Pancreas (tissue), 10 donors: ENCODE data around the gene CCDC124. TPM values are rescaled to one million over a fixed set of nuclear protein-coding genes. Genes with fewer than 3 reads are reported as not detected.

ENCODE experiments used
- ATAC-seq, 4 donors: fragments of 200-7000 bp; cut with Tn5 transposase; one replicate each; pipeline versions ENCODE4 v1.8.0 to v1.9.1; 2020; ENCODE audit warnings: mild to moderate bottlenecking in 4 of 4, moderate library complexity in 4 of 4
- DNase-seq, 6 donors: peaks; one replicate each; pipeline ENCODE4 v3.0.0-alpha.2; 2020
- FAIRE-seq: peaks from 2 replicates; lab custom pipeline; 2012; peaks lifted over from hg19 to GRCh38; lab: Jason Lieb, UNC
- H3K27ac ChIP-seq, 4 donors: fragments of 200-600 bp; sonication (generic); 1 replicate in 3 of 4; 2 replicates in 1 of 4; pipeline versions ENCODE4 v1.5.0 to v1.8.0; 2020
- H3K27me3 ChIP-seq, 4 donors: fragments of 200-600 bp; one replicate each; pipeline ENCODE4 v1.8.0; 2021
- H3K36me3 ChIP-seq, 3 donors: fragments of 200-600 bp; sonication (generic) in 1 of 3; one replicate each; pipeline versions ENCODE4 v1.5.0 to v1.8.0; 2020 to 2021
- H3K4me1 ChIP-seq, 3 donors: fragments of 200-600 bp; one replicate each; pipeline ENCODE4 v1.8.0; 2021
- H3K4me3 ChIP-seq, 4 donors: fragments of 200-600 bp; sonication (generic) in 2 of 4; one replicate each; pipeline versions ENCODE4 v1.5.0 to v1.8.0; 2020 to 2021
- H3K9me3 ChIP-seq, 4 donors: fragments of 200-600 bp; one replicate each; pipeline ENCODE4 v1.8.0; 2021
- WGBS, 2 donors: extraction: QIAGEN DNeasy Blood & Tissue Kit; methylation state at CpG; one replicate each; pipeline ENCODE4 v1.1.7; 2013; 5-methylcytosine and 5-hydroxymethylcytosine counted together
- intact Hi-C, 3 donors: fragments of 100-400 bp; cut with DNase I; formaldehyde crosslinking; loops; one replicate each; pipeline versions ENCODE4 v1.11.1 to v1.14.2; 2022
- polyA plus RNA-seq, 2 donors: library from polyadenylated mRNA; stranded (reverse); fragments of 200-250 nt; gene quantifications; one replicate each; pipeline ENCODE4 v1.2.3, GENCODE V29; 2013
- total RNA-seq, 6 donors: library from RNA; stranded (reverse); fragmentation: NEBNext Ultra II Directional in 4 of 6; extraction: Animal tissue kit (Norgen Biotek cat#: 25700) in 4 of 6; gene quantifications; one replicate each; pipeline versions ENCODE4 v1.2.1 to v1.2.4, GENCODE V29; 2021 to 2023
- TF ChIP-seq, protein P1 (sequence below), 4 donors: fragments of 200-600 bp; sonication (generic) in 3 of 4; IDR thresholded peaks; one replicate each; pipeline versions ENCODE4 v1.5.0 to v1.8.0; 2021; ENCODE audit warnings: antibody characterized with exemption in 4 of 4
- donor health status: healthy with polysubstance abuse.
- donor health status: DM: no; HTN: no; CAD: no; lungs with moderate emphysema.
- donor health status: DM: no; HTN: no; CAD: no.
- donor health status: control.
- donor health status: control.
- donor health status: Bipolar disorder and iron deficiency.
- donor health status: DM: yes; HTN: yes; CAD: no.
- donor health status: DM: no; HTN: no; CAD: no.
- donor health status: DM: no; HTN: no; CAD: no.
- donor health status: DM: yes; HTN: yes; CAD: no.

Gene CCDC124
- total and polyA plus RNA-seq, 8 donors, result 15.0 to 71.8 (median 32.2) TPM

DNA sequence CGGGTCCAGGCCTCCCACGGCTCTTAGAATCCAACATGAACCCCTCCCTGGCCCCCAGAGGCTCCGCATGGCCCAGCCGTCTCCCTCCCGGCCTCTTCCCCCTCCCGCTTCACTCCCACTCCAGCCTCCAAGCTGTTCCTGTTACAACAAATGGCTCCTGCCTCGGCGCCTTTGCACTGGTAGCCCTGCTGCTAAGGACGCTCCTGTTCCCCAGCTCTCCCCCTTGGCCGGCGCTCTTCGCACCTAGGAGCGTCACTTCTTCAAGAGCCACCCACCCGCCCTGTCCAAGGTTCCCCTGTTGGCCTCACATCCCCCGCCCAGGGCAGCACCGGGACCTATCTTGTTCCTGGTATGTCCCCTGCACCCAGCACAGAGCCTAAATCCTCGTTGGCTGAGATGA lies 9.4 kb downstream of the CCDC124 start:
- FAIRE-seq (no peak), ATAC-seq (no peak), DNase-seq (no peak)
- Histone ChIP-seq H3K27ac (no peak overlapping the region), H3K4me1 (peaks cover 0 to under 1% (median 0%) of the 10 kb centered on the region in 3 donors), H3K9me3 (no peaks in the 10 kb centered on the region), H3K36me3 (peaks cover 0 to 3% (median 0%) of the 10 kb centered on the region in 3 donors), H3K4me3 (no peak overlapping the region), H3K27me3 (no peaks in the 10 kb centered on the region)
- intact Hi-C loops, result loop anchor here (5.0 kb wide), 2 partner anchors 55 to 120 kb away; no protein-coding TSS in a partner anchor
- WGBS, 2 donors, result 85 to 90% methylated on average over 16 to 17 of the region's 17 CpGs
- TF ChIP-seq, protein P1, sequence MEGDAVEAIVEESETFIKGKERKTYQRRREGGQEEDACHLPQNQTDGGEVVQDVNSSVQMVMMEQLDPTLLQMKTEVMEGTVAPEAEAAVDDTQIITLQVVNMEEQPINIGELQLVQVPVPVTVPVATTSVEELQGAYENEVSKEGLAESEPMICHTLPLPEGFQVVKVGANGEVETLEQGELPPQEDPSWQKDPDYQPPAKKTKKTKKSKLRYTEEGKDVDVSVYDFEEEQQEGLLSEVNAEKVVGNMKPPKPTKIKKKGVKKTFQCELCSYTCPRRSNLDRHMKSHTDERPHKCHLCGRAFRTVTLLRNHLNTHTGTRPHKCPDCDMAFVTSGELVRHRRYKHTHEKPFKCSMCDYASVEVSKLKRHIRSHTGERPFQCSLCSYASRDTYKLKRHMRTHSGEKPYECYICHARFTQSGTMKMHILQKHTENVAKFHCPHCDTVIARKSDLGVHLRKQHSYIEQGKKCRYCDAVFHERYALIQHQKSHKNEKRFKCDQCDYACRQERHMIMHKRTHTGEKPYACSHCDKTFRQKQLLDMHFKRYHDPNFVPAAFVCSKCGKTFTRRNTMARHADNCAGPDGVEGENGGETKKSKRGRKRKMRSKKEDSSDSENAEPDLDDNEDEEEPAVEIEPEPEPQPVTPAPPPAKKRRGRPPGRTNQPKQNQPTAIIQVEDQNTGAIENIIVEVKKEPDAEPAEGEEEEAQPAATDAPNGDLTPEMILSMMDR (IDR thresholded peaks at IDR 0.05), result no peak

DNA sequence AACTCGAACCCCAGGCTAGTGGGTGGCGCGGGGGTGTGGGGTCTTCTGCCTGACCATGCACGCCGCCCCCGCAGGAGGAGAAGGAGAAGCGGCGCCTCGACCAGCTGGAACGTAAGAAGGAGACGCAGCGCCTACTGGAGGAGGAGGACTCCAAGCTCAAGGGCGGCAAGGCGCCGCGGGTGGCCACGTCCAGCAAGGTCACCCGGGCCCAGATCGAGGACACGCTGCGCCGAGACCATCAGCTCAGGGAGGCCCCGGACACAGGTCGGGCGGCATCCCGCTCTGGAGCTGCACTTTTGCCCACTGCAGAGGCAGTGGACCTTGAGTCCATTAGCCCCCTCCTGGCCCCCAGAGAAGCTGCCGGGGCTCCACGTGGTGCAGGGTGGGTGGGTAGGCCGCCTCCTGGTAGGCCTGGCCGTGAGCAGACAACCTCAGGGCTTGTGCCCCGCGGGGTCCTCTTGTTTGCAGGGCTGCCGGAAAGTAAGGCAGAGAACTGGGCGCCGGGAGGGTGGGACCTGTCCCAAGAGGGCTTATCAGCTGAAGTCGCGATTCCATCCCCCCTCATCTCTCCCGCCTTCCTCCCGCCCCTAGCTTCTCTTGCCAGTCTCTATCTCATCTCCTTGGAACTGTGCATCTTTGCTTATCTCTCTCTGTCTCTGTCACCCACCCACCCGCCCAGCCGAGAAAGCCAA lies 9.9 kb downstream of the CCDC124 start:
- FAIRE-seq (no peak), DNase-seq (peak in 1 of 6 donors; percentile 77), ATAC-seq (no peak)
- intact Hi-C loops, result loop anchor here (5.0 kb wide), 2 partner anchors 55 to 120 kb away; no protein-coding TSS in a partner anchor
- Histone ChIP-seq H3K36me3 (peaks cover 0 to 3% (median 0%) of the 10 kb centered on the region in 3 donors), H3K4me1 (peaks cover 0 to 2% (median 0%) of the 10 kb centered on the region in 3 donors), H3K27me3 (no peaks in the 10 kb centered on the region), H3K27ac (no peak overlapping the region), H3K9me3 (no peaks in the 10 kb centered on the region), H3K4me3 (no peak overlapping the region)
- WGBS, 2 donors, result 86 to 90% methylated on average over 39 to 41 of the region's 41 CpGs
- TF ChIP-seq, protein P1 (IDR thresholded peaks at IDR 0.05), result no peak

DNA sequence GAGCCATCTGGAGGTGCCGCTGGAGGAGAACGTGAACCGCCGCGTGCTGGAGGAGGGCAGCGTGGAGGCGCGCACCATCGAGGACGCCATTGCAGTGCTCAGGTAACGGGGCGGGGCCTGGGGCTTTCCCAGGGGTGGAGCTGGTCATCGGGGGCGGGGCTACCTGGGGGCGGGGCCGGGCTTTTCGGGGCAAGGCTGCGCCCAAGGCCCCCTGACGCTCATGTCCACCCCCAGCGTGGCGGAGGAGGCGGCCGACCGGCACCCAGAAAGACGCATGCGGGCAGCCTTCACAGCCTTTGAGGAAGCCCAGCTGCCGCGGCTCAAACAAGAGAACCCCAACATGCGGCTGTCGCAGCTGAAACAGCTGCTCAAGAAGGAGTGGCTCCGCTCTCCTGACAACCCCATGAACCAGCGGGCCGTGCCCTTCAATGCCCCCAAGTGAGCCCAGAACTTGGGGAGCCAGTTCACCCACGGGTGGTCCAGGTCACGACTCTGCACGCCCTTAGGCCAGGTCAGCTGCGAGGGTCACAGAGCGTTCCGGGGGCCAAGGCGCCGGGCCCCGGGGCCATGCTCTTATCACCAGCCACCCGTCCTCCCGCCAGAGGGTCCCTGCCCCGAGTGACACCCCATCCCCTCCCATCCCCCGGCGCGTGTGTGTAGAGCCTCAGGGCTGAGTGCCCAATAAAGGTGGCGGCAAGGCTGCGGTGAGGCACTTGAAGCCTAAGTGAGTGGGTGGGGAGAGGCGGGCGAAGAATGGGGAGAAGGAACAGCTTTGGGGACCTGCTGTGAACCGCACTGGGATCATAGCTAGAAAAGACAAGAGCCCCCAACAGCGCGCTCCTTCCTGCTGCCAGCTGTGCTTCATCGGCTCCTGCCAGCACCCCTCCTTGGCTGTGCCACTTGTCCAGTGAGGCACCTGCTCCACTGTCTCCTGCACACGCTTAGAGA lies 10.7 kb downstream of the CCDC124 start:
- Histone ChIP-seq H3K27ac (no peak overlapping the region), H3K4me1 (peaks cover 0 to 3% (median 0%) of the 10 kb centered on the region in 3 donors), H3K27me3 (no peaks in the 10 kb centered on the region), H3K9me3 (no peaks in the 10 kb centered on the region), H3K4me3 (no peak overlapping the region), H3K36me3 (peaks cover 0 to 3% (median 0%) of the 10 kb centered on the region in 3 donors)
- intact Hi-C loops, result loop anchor here (5.0 kb wide), 2 partner anchors 54 to 119 kb away; no protein-coding TSS in a partner anchor
- 84 to 85% methylated on average over 50 to 57 of the region's 57 CpGs for WGBS, 2 donors
- DNase-seq (peak in 1 of 6 donors; percentile 63), FAIRE-seq (no peak), ATAC-seq (no peak)
- TF ChIP-seq, protein P1 (IDR thresholded peaks at IDR 0.05), result no peak

DNA sequence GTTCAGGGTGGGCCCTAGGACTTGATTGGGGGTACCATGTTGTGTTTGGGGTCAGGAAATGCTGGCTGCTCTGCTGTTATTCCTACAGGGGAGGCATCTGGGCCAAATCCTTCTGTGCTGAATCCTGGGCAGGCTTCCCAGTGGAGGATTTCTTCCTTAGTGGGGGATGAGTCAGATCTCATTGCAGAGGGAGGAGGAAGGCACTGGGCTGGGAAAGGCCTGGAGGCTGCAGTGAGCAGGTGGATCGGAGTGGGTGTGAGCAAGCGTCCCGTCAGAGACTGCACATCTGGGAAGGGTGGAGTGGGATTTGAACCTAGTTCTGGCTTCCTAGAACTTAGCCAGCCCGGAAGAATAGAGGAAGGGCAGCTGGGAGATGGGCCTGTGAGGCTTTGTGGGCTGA lies 11.5 kb downstream of the CCDC124 start:
- Histone ChIP-seq H3K36me3 (peaks cover 0 to 3% (median 0%) of the 10 kb centered on the region in 3 donors), H3K27ac (no peak overlapping the region), H3K27me3 (no peaks in the 10 kb centered on the region), H3K9me3 (no peaks in the 10 kb centered on the region), H3K4me1 (peaks cover 0 to 8% (median 0%) of the 10 kb centered on the region in 3 donors), H3K4me3 (no peak overlapping the region)
- 79 to 84% methylated on average over 4 of the region's 4 CpGs for WGBS, 2 donors
- TF ChIP-seq, protein P1 (IDR thresholded peaks at IDR 0.05), result no peak
- FAIRE-seq, result no peak
- ATAC-seq, result no peak
- intact Hi-C loops, result loop anchor here (5.0 kb wide), 2 partner anchors 53 to 118 kb away; no protein-coding TSS in a partner anchor
- DNase-seq, result no peak
